ENCODE data around the gene SPATA9. TPM values are rescaled to one million over a fixed set of nuclear protein-coding genes. Genes with fewer than 3 reads are reported as not detected.

SPATA9 gene
- total and polyA plus RNA-seq, 2 donors = 0.19 to 0.68 TPM

- H3K27ac ChIP-seq (ENCODE audit: low read depth in 1 of 2, low read length in 1 of 2) = no peak overlapping the region
- H3K9me3 ChIP-seq (ENCODE audit: control insufficient read depth in 2 of 2, insufficient read depth in 1 of 2, low read length in 1 of 2) = no peaks in the 10 kb centered on the region
- no peaks in the 10 kb centered on the region for H3K4me1 ChIP-seq (ENCODE audit: control insufficient read depth in 2 of 2, insufficient read depth in 2 of 2, low read length in 2 of 2)
- H3K4me3 ChIP-seq (ENCODE audit: low read length in 2 of 2) = no peak overlapping the region
- WGBS = 87% methylated on average over 1 of the region's 1 CpG
- H3K36me3 ChIP-seq (ENCODE audit: control insufficient read depth in 2 of 2, insufficient read depth in 2 of 2, low read length in 1 of 2) = no peaks in the 10 kb centered on the region
- DNase-seq (ENCODE audit: low read depth in 6 of 9, low spot score in 9 of 9) = no peak
- H3K27me3 ChIP-seq (ENCODE audit: control insufficient read depth in 2 of 2, insufficient read depth in 1 of 2, low read length in 1 of 2) = no peaks in the 10 kb centered on the region
Measured at GRCh38 chr5:95668728-95669127, 14.1 kb downstream of the SPATA9 start.

- DNase-seq (ENCODE audit: low read depth in 6 of 9, low spot score in 9 of 9) = no peak
- Histone ChIP-seq H3K36me3 (ENCODE audit: control insufficient read depth in 2 of 2, insufficient read depth in 2 of 2, low read length in 1 of 2) (no peaks in the 10 kb centered on the region), H3K4me1 (ENCODE audit: control insufficient read depth in 2 of 2, insufficient read depth in 2 of 2, low read length in 2 of 2) (no peaks in the 10 kb centered on the region), H3K27me3 (ENCODE audit: control insufficient read depth in 2 of 2, insufficient read depth in 1 of 2, low read length in 1 of 2) (no peaks in the 10 kb centered on the region), H3K4me3 (ENCODE audit: low read length in 2 of 2) (no peak overlapping the region), H3K27ac (ENCODE audit: low read depth in 1 of 2, low read length in 1 of 2) (no peak overlapping the region), H3K9me3 (ENCODE audit: control insufficient read depth in 2 of 2, insufficient read depth in 1 of 2, low read length in 1 of 2) (no peaks in the 10 kb centered on the region)
Measured at GRCh38 chr5:95668216-95668615, 14.6 kb downstream of the SPATA9 start.

- Histone ChIP-seq H3K27me3 (ENCODE audit: control insufficient read depth in 2 of 2, insufficient read depth in 1 of 2, low read length in 1 of 2) (no peaks in the 10 kb centered on the region), H3K27ac (ENCODE audit: low read depth in 1 of 2, low read length in 1 of 2) (no peak overlapping the region), H3K9me3 (ENCODE audit: control insufficient read depth in 2 of 2, insufficient read depth in 1 of 2, low read length in 1 of 2) (no peaks in the 10 kb centered on the region), H3K4me3 (ENCODE audit: low read length in 2 of 2) (no peak overlapping the region), H3K36me3 (ENCODE audit: control insufficient read depth in 2 of 2, insufficient read depth in 2 of 2, low read length in 1 of 2) (no peaks in the 10 kb centered on the region), H3K4me1 (ENCODE audit: control insufficient read depth in 2 of 2, insufficient read depth in 2 of 2, low read length in 2 of 2) (no peaks in the 10 kb centered on the region)
- DNase-seq (ENCODE audit: low read depth in 6 of 9, low spot score in 9 of 9) = no peak
Measured at GRCh38 chr5:95667678-95668077, 15.1 kb downstream of the SPATA9 start.

DNA sequence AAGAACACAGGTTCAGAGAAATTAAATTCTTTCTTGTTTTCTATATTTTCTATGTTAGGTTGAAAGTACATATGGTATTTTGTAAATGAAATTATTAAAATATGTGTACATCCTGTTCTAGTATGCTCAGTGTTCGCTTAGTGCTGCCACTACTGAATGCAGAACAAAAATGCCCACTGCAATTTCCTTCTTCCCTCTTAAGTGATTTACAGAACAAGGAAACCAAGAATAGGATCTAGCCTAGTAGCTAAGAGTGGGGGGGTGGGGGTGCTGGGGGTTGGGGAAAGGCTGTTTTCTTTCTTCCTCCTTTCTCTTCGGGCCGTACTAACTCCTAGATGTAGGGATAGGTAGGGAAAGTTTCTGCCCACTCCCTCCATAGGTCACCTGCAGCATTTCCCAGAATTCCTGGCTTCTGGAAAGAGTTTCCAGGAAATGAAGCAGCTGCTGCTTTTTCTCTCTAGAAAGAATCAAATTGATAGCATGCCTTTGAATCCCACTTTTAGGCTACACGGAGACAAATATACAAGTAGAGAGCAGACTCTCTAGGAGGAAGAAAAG is 15.7 kb downstream of the SPATA9 start:
- Histone ChIP-seq H3K27ac (ENCODE audit: low read depth in 1 of 2, low read length in 1 of 2) (no peak overlapping the region), H3K4me3 (ENCODE audit: low read length in 2 of 2) (no peak overlapping the region), H3K27me3 (ENCODE audit: control insufficient read depth in 2 of 2, insufficient read depth in 1 of 2, low read length in 1 of 2) (no peaks in the 10 kb centered on the region), H3K9me3 (ENCODE audit: control insufficient read depth in 2 of 2, insufficient read depth in 1 of 2, low read length in 1 of 2) (no peaks in the 10 kb centered on the region), H3K36me3 (ENCODE audit: control insufficient read depth in 2 of 2, insufficient read depth in 2 of 2, low read length in 1 of 2) (no peaks in the 10 kb centered on the region), H3K4me1 (ENCODE audit: control insufficient read depth in 2 of 2, insufficient read depth in 2 of 2, low read length in 2 of 2) (no peaks in the 10 kb centered on the region)
- DNase-seq (ENCODE audit: low read depth in 6 of 9, low spot score in 9 of 9) = no peak
- WGBS = 86% methylated on average over 4 of the region's 4 CpGs

GRCh38 chr5:95664204-95664786 is 18.5 kb downstream of the SPATA9 start:
- 31% methylated on average over 3 of the region's 3 CpGs for WGBS
- peak in 4 of 9 donors; percentile 47 to 68 (median 50) for DNase-seq (ENCODE audit: low read depth in 6 of 9, low spot score in 9 of 9)
- Histone ChIP-seq H3K4me3 (ENCODE audit: low read length in 2 of 2) (no peak overlapping the region), H3K27me3 (ENCODE audit: control insufficient read depth in 2 of 2, insufficient read depth in 1 of 2, low read length in 1 of 2) (no peaks in the 10 kb centered on the region), H3K4me1 (ENCODE audit: control insufficient read depth in 2 of 2, insufficient read depth in 2 of 2, low read length in 2 of 2) (no peaks in the 10 kb centered on the region), H3K27ac (ENCODE audit: low read depth in 1 of 2, low read length in 1 of 2) (no peak overlapping the region), H3K9me3 (ENCODE audit: control insufficient read depth in 2 of 2, insufficient read depth in 1 of 2, low read length in 1 of 2) (no peaks in the 10 kb centered on the region), H3K36me3 (ENCODE audit: control insufficient read depth in 2 of 2, insufficient read depth in 2 of 2, low read length in 1 of 2) (no peaks in the 10 kb centered on the region)

DNA sequence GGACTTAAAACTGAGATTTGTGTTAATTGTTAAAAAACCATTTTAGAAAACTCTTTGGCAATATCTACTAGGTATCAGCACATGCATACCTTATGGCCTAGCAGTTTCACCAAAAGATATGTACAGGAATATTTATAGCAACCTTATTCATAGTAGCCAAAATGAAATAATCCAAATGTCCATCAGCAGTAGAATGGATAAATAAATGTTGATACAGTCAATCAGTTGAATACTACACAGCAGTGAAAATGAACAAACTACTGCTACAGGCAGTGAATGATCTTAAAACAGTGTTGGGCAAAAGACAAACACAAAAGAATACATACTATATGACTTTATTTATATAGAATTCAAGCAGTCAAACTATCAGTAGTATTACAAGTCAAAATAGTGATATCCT is 19.8 kb downstream of the SPATA9 start:
- no peak overlapping the region for H3K4me3 ChIP-seq (ENCODE audit: low read length in 2 of 2)
- no peak for DNase-seq (ENCODE audit: low read depth in 6 of 9, low spot score in 9 of 9)
- H3K9me3 ChIP-seq (ENCODE audit: control insufficient read depth in 2 of 2, insufficient read depth in 1 of 2, low read length in 1 of 2) = no peaks in the 10 kb centered on the region

GRCh38 chr5:95660060-95660459 is 22.7 kb downstream of the SPATA9 start:
- Histone ChIP-seq H3K4me3 (ENCODE audit: low read length in 2 of 2) (no peak overlapping the region), H3K9me3 (ENCODE audit: control insufficient read depth in 2 of 2, insufficient read depth in 1 of 2, low read length in 1 of 2) (no peaks in the 10 kb centered on the region), H3K27me3 (ENCODE audit: control insufficient read depth in 2 of 2, insufficient read depth in 1 of 2, low read length in 1 of 2) (no peaks in the 10 kb centered on the region), H3K36me3 (ENCODE audit: control insufficient read depth in 2 of 2, insufficient read depth in 2 of 2, low read length in 1 of 2) (no peaks in the 10 kb centered on the region), H3K27ac (ENCODE audit: low read depth in 1 of 2, low read length in 1 of 2) (no peak overlapping the region), H3K4me1 (ENCODE audit: control insufficient read depth in 2 of 2, insufficient read depth in 2 of 2, low read length in 2 of 2) (peaks cover 3 to 5% of the 10 kb centered on the region in 2 donors)
- no peak for DNase-seq (ENCODE audit: low read depth in 6 of 9, low spot score in 9 of 9)
- WGBS = 94% methylated on average over 2 of the region's 2 CpGs

More for the DNA sequence above, 19.8 kb downstream of the SPATA9 start:
- Histone ChIP-seq H3K36me3 (ENCODE audit: control insufficient read depth in 2 of 2, insufficient read depth in 2 of 2, low read length in 1 of 2) (no peaks in the 10 kb centered on the region), H3K27ac (ENCODE audit: low read depth in 1 of 2, low read length in 1 of 2) (no peak overlapping the region), H3K4me1 (ENCODE audit: control insufficient read depth in 2 of 2, insufficient read depth in 2 of 2, low read length in 2 of 2) (no peaks in the 10 kb centered on the region), H3K27me3 (ENCODE audit: control insufficient read depth in 2 of 2, insufficient read depth in 1 of 2, low read length in 1 of 2) (no peaks in the 10 kb centered on the region)

GRCh38 chr5:95655575-95655974 is 27.2 kb downstream of the SPATA9 start:
- Histone ChIP-seq H3K4me3 (ENCODE audit: low read length in 2 of 2) (no peak overlapping the region), H3K27me3 (ENCODE audit: control insufficient read depth in 2 of 2, insufficient read depth in 1 of 2, low read length in 1 of 2) (no peaks in the 10 kb centered on the region), H3K4me1 (ENCODE audit: control insufficient read depth in 2 of 2, insufficient read depth in 2 of 2, low read length in 2 of 2) (peaks cover 3 to 5% of the 10 kb centered on the region in 2 donors), H3K36me3 (ENCODE audit: control insufficient read depth in 2 of 2, insufficient read depth in 2 of 2, low read length in 1 of 2) (peaks cover 4% of the 10 kb centered on the region in 2 donors), H3K27ac (ENCODE audit: low read depth in 1 of 2, low read length in 1 of 2) (peak overlapping the region in 1 of 2 donors; percentile 46), H3K9me3 (ENCODE audit: control insufficient read depth in 2 of 2, insufficient read depth in 1 of 2, low read length in 1 of 2) (no peaks in the 10 kb centered on the region)
- DNase-seq (ENCODE audit: low read depth in 6 of 9, low spot score in 9 of 9) = peak in 2 of 9 donors; percentile 9 to 50
- 45% methylated on average over 1 of the region's 1 CpG for WGBS

DNA sequence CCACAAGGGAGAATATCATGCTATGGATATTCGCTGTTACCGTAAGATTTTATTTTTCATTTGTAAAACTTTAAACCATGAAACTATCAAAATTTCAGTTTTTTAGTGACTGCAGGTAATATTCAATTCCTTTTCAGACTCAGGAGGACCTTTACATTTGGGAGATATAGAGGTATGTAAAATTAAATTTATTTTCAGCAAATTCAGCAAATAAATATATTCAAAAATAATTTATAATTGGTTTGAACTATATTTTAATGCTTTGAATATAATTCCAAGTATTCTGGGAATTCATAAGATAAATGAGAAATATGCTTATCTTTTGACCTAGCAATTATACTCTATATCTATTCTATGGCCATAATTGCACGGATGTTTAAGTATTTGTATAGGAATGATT is 28.6 kb downstream of the SPATA9 start:
- peaks cover 4% of the 10 kb centered on the region in 2 donors for H3K36me3 ChIP-seq (ENCODE audit: control insufficient read depth in 2 of 2, insufficient read depth in 2 of 2, low read length in 1 of 2)
- WGBS = 98% methylated on average over 3 of the region's 3 CpGs

More for the DNA sequence above, 28.6 kb downstream of the SPATA9 start:
- H3K27ac ChIP-seq (ENCODE audit: low read depth in 1 of 2, low read length in 1 of 2) = no peak overlapping the region
- H3K4me1 ChIP-seq (ENCODE audit: control insufficient read depth in 2 of 2, insufficient read depth in 2 of 2, low read length in 2 of 2) = peaks cover 3 to 5% of the 10 kb centered on the region in 2 donors
- no peak overlapping the region for H3K4me3 ChIP-seq (ENCODE audit: low read length in 2 of 2)
- no peaks in the 10 kb centered on the region for H3K27me3 ChIP-seq (ENCODE audit: control insufficient read depth in 2 of 2, insufficient read depth in 1 of 2, low read length in 1 of 2)
- no peaks in the 10 kb centered on the region for H3K9me3 ChIP-seq (ENCODE audit: control insufficient read depth in 2 of 2, insufficient read depth in 1 of 2, low read length in 1 of 2)
- DNase-seq (ENCODE audit: low read depth in 6 of 9, low spot score in 9 of 9) = no peak

All from thymus (tissue), 11 donors.